Osteocyte (in vitro differentiated cells): ENCODE measurements around the gene FN3K. TPM values are rescaled to one million over a fixed set of nuclear protein-coding genes. Genes with fewer than 3 reads are reported as not detected.

Experiments
- DNase-seq: peaks from one replicate; pipeline ENCODE4 v3.0.0; 2021; ENCODE audit warnings: mixed read lengths; ENCODE audit not compliant: unreplicated experiment; ENCODE audit errors: extremely low spot score
- H3K27ac Mint-ChIP-seq: one replicate; pipeline ENCODE4 v1.8.0; 2021; ENCODE audit warnings: mild to moderate bottlenecking, mixed read lengths; ENCODE audit not compliant: unreplicated experiment
- H3K27me3 Mint-ChIP-seq: one replicate; pipeline ENCODE4 v1.8.0; 2021; ENCODE audit warnings: mixed read lengths; ENCODE audit not compliant: unreplicated experiment
- H3K36me3 Mint-ChIP-seq: one replicate; pipeline ENCODE4 v1.8.0; 2021; ENCODE audit warnings: mixed read lengths; ENCODE audit not compliant: unreplicated experiment
- H3K4me1 Mint-ChIP-seq: one replicate; pipeline ENCODE4 v1.8.0; 2021; ENCODE audit warnings: mixed read lengths; ENCODE audit not compliant: unreplicated experiment
- H3K4me3 Mint-ChIP-seq: one replicate; pipeline ENCODE4 v1.8.0; 2021; ENCODE audit warnings: mild to moderate bottlenecking, moderate library complexity, mixed read lengths; ENCODE audit not compliant: unreplicated experiment
- H3K9me3 Mint-ChIP-seq: one replicate; pipeline ENCODE4 v1.8.0; 2021; ENCODE audit warnings: mixed read lengths; ENCODE audit not compliant: unreplicated experiment
- total RNA-seq: library from RNA; stranded (reverse); gene quantifications from 2 replicates; pipeline ENCODE4 v1.2.1, GENCODE V29; 2021
- TF ChIP-seq, protein P1 (sequence below): fragments of 200-600 bp; sonication (generic); IDR thresholded peaks from 2 replicates; pipeline ENCODE4 v1.5.0; 2021; ENCODE audit warnings: antibody characterized with exemption, mild to moderate bottlenecking, moderate library complexity

FN3K gene
- total RNA-seq, 1 donor from 2014 or later, result 25.2 TPM

DNA sequence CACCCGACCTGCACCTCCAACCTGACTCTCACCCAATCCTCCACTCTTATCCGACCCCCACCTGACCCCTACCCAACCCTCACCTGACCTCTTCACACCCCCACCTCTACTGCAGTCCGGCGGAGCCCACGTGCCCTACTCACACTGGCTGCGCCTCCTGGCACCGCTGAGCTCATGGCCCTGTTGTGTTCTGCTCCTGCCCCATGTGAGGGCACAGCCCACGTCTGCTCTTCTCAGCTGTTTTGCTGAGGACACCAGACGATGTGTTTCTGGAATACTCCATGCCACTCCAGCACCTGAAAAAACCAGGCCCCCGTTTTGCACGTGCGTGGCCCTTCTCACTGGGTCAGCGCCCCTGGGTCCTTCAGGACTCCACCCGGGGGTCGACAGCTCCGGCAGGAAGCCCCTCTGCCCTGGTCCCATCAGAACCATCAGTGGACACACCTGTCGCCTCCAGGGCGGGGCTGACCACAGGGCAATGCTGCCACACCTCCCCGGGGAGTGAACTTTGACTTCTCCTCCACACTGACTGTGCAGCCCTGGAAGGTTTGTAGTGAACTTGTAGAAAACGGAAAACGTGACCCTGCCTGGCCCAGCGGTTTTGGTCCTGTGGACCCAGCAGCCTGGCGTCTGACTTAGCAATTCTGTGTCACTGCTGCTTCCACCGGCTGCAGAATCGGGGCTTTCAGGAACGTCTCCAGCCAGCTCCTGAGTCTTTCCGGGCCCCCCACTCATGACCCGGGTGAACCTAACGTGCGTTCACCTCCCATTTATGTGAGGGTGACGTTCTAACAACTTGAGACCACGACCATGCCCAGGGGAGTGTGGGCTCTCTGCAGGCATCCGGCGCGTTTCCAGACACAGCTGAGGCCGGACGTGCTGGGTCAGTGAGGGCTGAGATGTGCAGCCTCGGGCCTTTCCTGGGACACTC, 31.2 kb upstream of the FN3K start:
- Mint-ChIP-seq H3K9me3 (no peaks in the 10 kb centered on the region), H3K36me3 (no peaks in the 10 kb centered on the region), H3K27ac (no peak overlapping the region), H3K27me3 (no peaks in the 10 kb centered on the region), H3K4me1 (peaks cover 19% of the 10 kb centered on the region), H3K4me3 (no peak overlapping the region)
- no peak for DNase-seq
- TF ChIP-seq, protein P1, sequence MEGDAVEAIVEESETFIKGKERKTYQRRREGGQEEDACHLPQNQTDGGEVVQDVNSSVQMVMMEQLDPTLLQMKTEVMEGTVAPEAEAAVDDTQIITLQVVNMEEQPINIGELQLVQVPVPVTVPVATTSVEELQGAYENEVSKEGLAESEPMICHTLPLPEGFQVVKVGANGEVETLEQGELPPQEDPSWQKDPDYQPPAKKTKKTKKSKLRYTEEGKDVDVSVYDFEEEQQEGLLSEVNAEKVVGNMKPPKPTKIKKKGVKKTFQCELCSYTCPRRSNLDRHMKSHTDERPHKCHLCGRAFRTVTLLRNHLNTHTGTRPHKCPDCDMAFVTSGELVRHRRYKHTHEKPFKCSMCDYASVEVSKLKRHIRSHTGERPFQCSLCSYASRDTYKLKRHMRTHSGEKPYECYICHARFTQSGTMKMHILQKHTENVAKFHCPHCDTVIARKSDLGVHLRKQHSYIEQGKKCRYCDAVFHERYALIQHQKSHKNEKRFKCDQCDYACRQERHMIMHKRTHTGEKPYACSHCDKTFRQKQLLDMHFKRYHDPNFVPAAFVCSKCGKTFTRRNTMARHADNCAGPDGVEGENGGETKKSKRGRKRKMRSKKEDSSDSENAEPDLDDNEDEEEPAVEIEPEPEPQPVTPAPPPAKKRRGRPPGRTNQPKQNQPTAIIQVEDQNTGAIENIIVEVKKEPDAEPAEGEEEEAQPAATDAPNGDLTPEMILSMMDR, result no peak

DNA sequence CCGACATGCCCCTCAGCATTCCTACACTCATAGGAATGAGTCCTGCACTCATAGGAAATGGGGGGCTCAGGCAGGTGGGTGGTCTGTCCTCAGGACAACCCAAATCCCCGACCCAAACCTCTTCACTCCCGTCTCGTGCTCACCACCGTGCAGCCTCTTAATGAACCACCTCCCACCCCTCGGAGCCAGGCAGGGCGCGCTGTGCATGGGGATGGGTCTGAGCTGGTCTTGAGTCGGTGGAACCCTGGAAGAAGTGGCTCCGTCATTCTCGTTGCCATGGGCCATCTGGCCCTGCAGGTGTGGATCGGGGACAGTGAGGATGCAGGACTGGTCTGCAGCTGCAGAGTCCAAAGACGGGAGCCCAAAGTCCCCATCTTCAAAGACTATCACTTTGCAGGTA, 30.5 kb upstream of the FN3K start:
- H3K4me3 Mint-ChIP-seq, result no peak overlapping the region
- H3K4me1 Mint-ChIP-seq, result peaks cover 16% of the 10 kb centered on the region
- DNase-seq, result no peak
- TF ChIP-seq, protein P1, result no peak
- H3K9me3 Mint-ChIP-seq, result no peaks in the 10 kb centered on the region
- H3K36me3 Mint-ChIP-seq, result no peaks in the 10 kb centered on the region
- no peak overlapping the region for H3K27ac Mint-ChIP-seq
- H3K27me3 Mint-ChIP-seq, result no peaks in the 10 kb centered on the region

DNA sequence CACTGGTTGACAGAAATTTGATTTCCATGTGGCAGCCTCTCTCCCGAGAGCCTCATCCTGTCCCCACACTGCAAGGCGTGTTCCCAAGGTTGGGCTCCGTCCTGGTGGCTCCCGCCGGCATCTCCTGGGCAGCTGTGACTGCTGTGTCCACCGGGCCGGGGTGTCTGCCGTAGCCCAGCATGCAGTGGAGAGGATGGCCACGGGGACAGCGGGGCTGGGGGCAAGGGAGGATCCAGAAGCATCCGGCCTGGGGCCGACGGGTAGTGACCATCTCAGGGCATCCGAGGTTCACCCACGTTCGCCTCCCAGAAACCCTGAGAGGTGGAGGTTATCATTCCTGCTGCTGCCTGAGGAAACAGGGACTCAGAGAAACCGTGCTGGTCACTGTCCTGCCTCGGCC, 29.7 kb upstream of the FN3K start:
- TF ChIP-seq, protein P1, result no peak
- H3K4me3 Mint-ChIP-seq, result no peak overlapping the region
- no peak for DNase-seq

DNA sequence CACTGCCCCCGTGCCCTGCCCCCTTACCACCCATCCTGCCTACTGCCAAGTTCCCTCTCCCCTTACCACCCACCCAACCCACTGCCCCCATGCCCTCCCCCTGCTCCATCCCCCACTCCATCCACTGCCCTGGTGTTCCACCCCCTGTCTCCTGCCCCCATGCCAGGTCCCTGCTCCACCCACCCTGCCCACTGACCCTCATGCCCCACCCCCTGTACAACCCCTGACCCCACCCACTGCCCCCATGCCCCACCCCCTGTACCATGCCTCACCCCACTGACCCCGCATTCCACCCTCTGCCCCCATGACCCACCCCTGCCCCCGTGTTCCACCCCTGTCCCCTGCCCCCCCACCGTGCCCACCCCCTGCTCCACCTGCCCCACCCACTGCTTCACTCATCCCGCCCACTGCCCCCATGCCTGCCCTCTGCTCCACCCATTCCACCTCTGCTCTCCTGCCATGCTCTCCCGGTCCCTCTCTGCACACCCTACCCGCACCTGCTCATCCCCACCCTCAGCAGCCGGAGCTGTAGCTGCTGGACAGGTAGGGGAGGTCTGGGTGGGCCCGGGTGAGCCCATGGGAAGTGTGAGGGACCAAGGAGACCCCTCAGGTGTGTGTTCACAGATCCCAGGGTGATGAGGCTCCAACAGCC, 26.3 kb upstream of the FN3K start:
- H3K9me3 Mint-ChIP-seq, result no peaks in the 10 kb centered on the region
- no peaks in the 10 kb centered on the region for H3K36me3 Mint-ChIP-seq
- H3K4me1 Mint-ChIP-seq, result peaks cover 9% of the 10 kb centered on the region
- DNase-seq, result no peak
- H3K27me3 Mint-ChIP-seq, result no peaks in the 10 kb centered on the region
- no peak overlapping the region for H3K27ac Mint-ChIP-seq
- no peak overlapping the region for H3K4me3 Mint-ChIP-seq
- TF ChIP-seq, protein P1, result no peak

More for the DNA sequence above, 29.7 kb upstream of the FN3K start:
- H3K27ac Mint-ChIP-seq, result no peak overlapping the region
- H3K4me1 Mint-ChIP-seq, result peaks cover 16% of the 10 kb centered on the region
- no peaks in the 10 kb centered on the region for H3K27me3 Mint-ChIP-seq
- H3K36me3 Mint-ChIP-seq, result no peaks in the 10 kb centered on the region
- H3K9me3 Mint-ChIP-seq, result no peaks in the 10 kb centered on the region
